MM.1S (cell line): ENCODE results near the gene DDX60.

Experiments used
- CTCF ChIP-seq: fragments of 300-600 bp; sonication (generic); IDR thresholded peaks from 2 replicates; pipeline ENCODE4 v1.5.1; 2016; ENCODE audit warnings: antibody characterized with exemption, low read length, mixed read lengths
- EZH2 ChIP-seq: fragments of 300-600 bp; sonication (generic); optimal IDR thresholded peaks from 2 replicates; pipeline ENCODE3; 2017; ENCODE audit warnings: low read depth, mild to moderate bottlenecking, antibody characterized with exemption, low read length, mixed read lengths
- EZH2phosphoT487 ChIP-seq: fragments of 300-600 bp; sonication (generic); IDR thresholded peaks from 2 replicates; pipeline ENCODE4 v1.6.1; 2018; ENCODE audit warnings: antibody characterized with exemption, low read length

- no peak for TF ChIP-seq EZH2phosphoT487
- TF ChIP-seq CTCF = no peak
- no peak for TF ChIP-seq EZH2
These were observed 39.0 kb downstream of the DDX60 start for GRCh38 chr4:168279556-168279955.
